Neutrophil (primary cell): ENCODE measurements around the gene NHS.

ENCODE experiments used
- H3K27ac ChIP-seq: fragments of 200-600 bp; sonication (generic); 2 replicates; pipeline ENCODE4 v1.5.1; 2016; ENCODE audit warnings: mild to moderate bottlenecking, moderate library complexity
- H3K27me3 ChIP-seq: fragments of 200-600 bp; sonication (generic); 2 replicates; pipeline ENCODE4 v1.6.0; 2016; ENCODE audit warnings: mild to moderate bottlenecking
- H3K36me3 ChIP-seq: fragments of 200-600 bp; sonication (generic); 2 replicates; pipeline ENCODE4 v1.5.1; 2017
- H3K4me1 ChIP-seq, 2 experiments: fragments of 200-600 bp in 1 of 2; sonication (generic) in 1 of 2; 1 replicate in 1 of 2; 2 replicates in 1 of 2; pipeline versions ENCODE4 v1.5.1 to v1.6.1; 2013 to 2016; ENCODE audit warnings: low read depth in 1 of 2, low read length in 1 of 2, mild to moderate bottlenecking in 1 of 2, moderate library complexity in 1 of 2; ENCODE audit not compliant: control insufficient read depth in 1 of 2, insufficient read depth in 1 of 2
- H3K4me3 ChIP-seq, 2 experiments: fragments of 200-600 bp in 1 of 2; sonication (generic) in 1 of 2; 1 replicate in 1 of 2; 2 replicates in 1 of 2; pipeline ENCODE4 v1.5.1; 2013 to 2016; ENCODE audit warnings: low read depth in 1 of 2, low read length in 1 of 2, mild to moderate bottlenecking in 1 of 2, moderate library complexity in 1 of 2
- H3K9me3 ChIP-seq: fragments of 200-600 bp; sonication (generic); 2 replicates; pipeline ENCODE4 v1.5.1; 2016
- TF ChIP-seq, protein P1 (sequence below): fragments of 200-600 bp; sonication (generic); IDR thresholded peaks from 2 replicates; pipeline ENCODE4 v1.5.1; 2016; ENCODE audit warnings: antibody characterized with exemption

Gene NHS

DNA sequence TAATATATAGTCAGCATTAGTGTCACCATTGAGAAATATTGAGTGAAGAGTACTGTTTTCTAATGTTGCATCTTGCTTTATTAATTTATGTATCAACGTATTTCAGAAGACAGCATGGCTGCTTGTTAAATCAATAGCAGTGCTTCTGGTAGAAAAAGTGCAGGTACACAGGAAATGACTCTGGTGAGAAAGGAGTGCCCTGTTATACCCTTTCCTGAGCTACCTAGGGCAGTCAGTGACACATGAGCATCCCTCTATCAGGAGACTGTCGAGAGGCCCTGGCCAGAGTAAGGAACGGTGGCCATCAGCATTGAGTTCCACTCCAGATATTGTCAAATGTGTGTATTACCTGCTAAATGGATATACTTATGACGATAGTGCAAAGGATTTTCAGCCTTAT is 404.4 kb downstream of the NHS start:
- Histone ChIP-seq H3K27ac (no peak overlapping the region), H3K4me1 (peaks cover 17 to 18% of the 10 kb centered on the region in 2 experiments), H3K4me3 (no peak overlapping the region), H3K36me3 (no peaks in the 10 kb centered on the region), H3K27me3 (no peaks in the 10 kb centered on the region), H3K9me3 (no peaks in the 10 kb centered on the region)
- TF ChIP-seq, protein P1, sequence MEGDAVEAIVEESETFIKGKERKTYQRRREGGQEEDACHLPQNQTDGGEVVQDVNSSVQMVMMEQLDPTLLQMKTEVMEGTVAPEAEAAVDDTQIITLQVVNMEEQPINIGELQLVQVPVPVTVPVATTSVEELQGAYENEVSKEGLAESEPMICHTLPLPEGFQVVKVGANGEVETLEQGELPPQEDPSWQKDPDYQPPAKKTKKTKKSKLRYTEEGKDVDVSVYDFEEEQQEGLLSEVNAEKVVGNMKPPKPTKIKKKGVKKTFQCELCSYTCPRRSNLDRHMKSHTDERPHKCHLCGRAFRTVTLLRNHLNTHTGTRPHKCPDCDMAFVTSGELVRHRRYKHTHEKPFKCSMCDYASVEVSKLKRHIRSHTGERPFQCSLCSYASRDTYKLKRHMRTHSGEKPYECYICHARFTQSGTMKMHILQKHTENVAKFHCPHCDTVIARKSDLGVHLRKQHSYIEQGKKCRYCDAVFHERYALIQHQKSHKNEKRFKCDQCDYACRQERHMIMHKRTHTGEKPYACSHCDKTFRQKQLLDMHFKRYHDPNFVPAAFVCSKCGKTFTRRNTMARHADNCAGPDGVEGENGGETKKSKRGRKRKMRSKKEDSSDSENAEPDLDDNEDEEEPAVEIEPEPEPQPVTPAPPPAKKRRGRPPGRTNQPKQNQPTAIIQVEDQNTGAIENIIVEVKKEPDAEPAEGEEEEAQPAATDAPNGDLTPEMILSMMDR, result no peak
